HG02571 (cell line): ENCODE measurements around the gene DMD.

Source experiments
- ATAC-seq: cut with Tn5 transposase; IDR thresholded peaks from one replicate; pipeline ENCODE4 v1.9.1; 2021; ENCODE audit warnings: mild to moderate bottlenecking, moderate library complexity; ENCODE audit not compliant: unreplicated experiment

The DMD gene

GRCh38 chrX:31894152-31894551 is 1317.2 kb downstream of the DMD start:
- ATAC-seq, result no peak

- ATAC-seq, result no peak
Measured at GRCh38 chrX:31893525-31893924, 1317.8 kb downstream of the DMD start.

GRCh38 chrX:31889088-31889487 is 1322.3 kb downstream of the DMD start:
- ATAC-seq, result no peak

- ATAC-seq, result no peak
Measured at GRCh38 chrX:31884535-31884934, 1326.8 kb downstream of the DMD start.

GRCh38 chrX:31872007-31872406 is 1339.3 kb downstream of the DMD start:
- no peak for ATAC-seq

GRCh38 chrX:31870267-31870666 is 1341.1 kb downstream of the DMD start:
- ATAC-seq, result no peak

- ATAC-seq, result no peak
Measured at GRCh38 chrX:31860686-31861085, 1350.7 kb downstream of the DMD start.

GRCh38 chrX:31858915-31859314 is 1352.4 kb downstream of the DMD start:
- no peak for ATAC-seq

- no peak for ATAC-seq
Measured at GRCh38 chrX:31854716-31855115, 1356.6 kb downstream of the DMD start.

- no peak for ATAC-seq
Measured at GRCh38 chrX:31851761-31852160, 1359.6 kb downstream of the DMD start.

- no peak for ATAC-seq
Measured at GRCh38 chrX:31847773-31848172, 1363.6 kb downstream of the DMD start.

- ATAC-seq, result no peak
Measured at GRCh38 chrX:31845003-31845402, 1366.3 kb downstream of the DMD start.

GRCh38 chrX:31838617-31839016 is 1372.7 kb downstream of the DMD start:
- no peak for ATAC-seq

GRCh38 chrX:31837445-31838049 is 1373.8 kb downstream of the DMD start:
- no peak for ATAC-seq

- ATAC-seq, result no peak
Measured at GRCh38 chrX:31836479-31836878, 1374.9 kb downstream of the DMD start.

- no peak for ATAC-seq
Measured at GRCh38 chrX:31832263-31832662, 1379.1 kb downstream of the DMD start.

- no peak for ATAC-seq
Measured at GRCh38 chrX:31820430-31821210, 1390.7 kb downstream of the DMD start.

- no peak for ATAC-seq
Measured at GRCh38 chrX:31819455-31819854, 1391.9 kb downstream of the DMD start.

GRCh38 chrX:31811106-31811505 is 1400.2 kb downstream of the DMD start:
- ATAC-seq, result no peak

GRCh38 chrX:31808357-31808756 is 1403.0 kb downstream of the DMD start:
- no peak for ATAC-seq

- ATAC-seq, result no peak
Measured at GRCh38 chrX:31807165-31807564, 1404.2 kb downstream of the DMD start.

GRCh38 chrX:31805781-31806180 is 1405.6 kb downstream of the DMD start:
- no peak for ATAC-seq

GRCh38 chrX:31800219-31800618 is 1411.1 kb downstream of the DMD start:
- ATAC-seq, result no peak
